Hippocampal formation (tissue), 2 donors: ENCODE results near the gene TENM4.

Source experiments
- DNase-seq, 2 donors: peaks; one replicate each; lab custom pipeline; 2025; lab: John Stamatoyannopoulos, UW

TENM4 gene

DNA sequence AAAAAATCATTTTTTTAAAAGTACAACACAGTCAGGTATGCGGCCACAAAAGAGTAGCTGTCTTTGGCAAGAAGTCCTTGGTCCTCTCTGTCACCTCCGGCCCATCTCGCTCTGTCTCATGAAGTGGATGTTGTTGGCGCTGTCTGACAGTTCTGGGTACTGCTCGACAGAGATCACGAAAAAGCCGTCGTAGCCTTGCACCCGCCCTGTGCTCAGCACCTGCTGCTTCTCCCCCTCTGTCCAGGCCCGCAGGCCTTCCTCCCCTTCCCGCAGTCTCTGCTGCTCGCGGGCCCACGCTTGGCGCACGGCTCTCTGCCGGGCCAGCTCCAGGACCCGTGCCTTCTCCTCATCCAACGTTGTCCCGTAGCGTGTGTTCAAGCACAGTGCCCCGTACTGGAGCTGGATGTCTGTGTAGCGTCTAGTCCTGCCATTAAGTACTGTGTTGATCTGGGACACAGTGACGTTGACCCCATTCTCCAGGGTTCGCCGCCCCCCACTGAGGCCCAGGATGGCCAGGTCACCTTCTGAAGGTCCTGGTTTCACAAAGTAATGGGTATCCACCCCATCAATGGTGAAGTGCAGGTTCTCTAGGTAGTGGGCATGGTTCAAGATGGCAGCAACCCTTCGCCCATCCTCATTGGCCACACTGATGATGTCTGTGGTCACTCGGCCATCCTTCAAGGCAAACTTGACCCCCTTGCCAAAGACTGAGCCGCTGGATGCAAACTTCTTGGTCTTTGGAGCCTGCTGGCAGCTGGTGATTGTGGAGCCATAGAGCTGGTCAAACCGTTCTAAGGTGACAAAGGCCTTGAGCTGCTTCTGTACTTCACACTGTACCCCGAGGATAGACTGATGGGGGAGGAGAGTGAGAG lies 782.6 kb downstream of the TENM4 start:
- DNase-seq: no peak

GRCh38 chr11:78657441-78657840 lies 783.4 kb downstream of the TENM4 start:
- no peak for DNase-seq

- DNase-seq: no peak
Observed at GRCh38 chr11:78656984-78657383, 783.8 kb downstream of the TENM4 start.

- DNase-seq: no peak
Observed at GRCh38 chr11:78656327-78656726, 784.5 kb downstream of the TENM4 start.

DNA sequence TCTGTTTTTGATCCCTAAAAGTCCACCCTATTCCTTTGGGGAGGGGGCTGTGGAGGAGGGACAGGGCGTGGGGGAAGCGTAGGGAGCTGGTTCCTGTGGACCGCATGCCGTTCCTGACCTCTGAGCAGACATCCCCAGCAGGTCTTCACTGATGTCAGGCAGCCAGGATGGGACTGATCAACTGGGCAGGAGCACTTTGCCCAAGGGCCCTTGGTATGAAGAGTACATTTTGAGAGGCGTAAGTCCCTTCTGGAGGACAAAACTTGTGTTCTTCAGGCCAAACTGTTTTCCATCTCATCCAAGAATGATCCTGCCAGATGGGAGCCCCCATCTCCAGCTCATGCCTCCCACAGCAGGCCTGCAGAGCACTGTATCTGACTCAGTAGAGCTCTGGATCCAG lies 785.3 kb downstream of the TENM4 start:
- DNase-seq: no peak

GRCh38 chr11:78654866-78655265 lies 786.0 kb downstream of the TENM4 start:
- no peak for DNase-seq

DNA sequence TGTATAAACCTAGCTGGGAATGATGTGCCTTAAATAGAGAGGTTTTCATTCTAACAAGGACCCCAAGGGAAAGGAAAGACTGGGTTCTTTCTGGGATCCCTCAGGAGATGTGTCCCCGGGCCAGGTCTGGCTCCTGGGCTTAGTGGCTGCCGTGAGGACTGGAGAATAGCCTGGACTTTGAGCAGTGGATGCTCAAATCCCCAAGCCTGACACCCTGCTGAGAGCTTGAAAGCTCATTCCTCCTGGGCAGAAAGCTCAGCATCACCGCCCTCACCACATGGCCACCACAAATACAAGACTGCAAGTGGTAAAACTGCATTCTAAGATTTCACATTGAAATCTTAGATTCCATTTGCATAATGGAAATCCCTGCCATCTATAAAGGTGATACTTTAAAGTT lies 786.8 kb downstream of the TENM4 start:
- no peak for DNase-seq

GRCh38 chr11:78653294-78653909 lies 787.4 kb downstream of the TENM4 start:
- no peak for DNase-seq

DNA sequence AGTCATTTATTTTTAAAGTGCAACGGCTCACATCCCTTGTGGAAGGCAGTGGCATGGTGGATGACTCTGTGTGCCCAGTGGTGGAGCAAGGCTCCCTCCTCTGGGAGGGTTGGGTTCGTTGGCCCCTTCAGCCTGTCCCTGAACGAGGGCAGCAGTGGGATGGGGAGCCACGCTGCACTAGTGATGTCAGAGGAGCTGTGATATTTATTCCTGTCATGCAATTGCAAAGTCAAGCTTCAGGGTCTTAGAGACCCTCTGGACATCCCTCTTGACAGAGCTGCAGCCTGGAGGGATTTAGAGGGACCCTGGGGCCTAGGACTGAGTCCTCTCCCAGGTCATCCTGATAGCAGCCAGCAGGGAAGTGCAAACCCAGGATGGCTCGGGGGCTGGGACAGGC lies 788.0 kb downstream of the TENM4 start:
- DNase-seq: no peak

DNA sequence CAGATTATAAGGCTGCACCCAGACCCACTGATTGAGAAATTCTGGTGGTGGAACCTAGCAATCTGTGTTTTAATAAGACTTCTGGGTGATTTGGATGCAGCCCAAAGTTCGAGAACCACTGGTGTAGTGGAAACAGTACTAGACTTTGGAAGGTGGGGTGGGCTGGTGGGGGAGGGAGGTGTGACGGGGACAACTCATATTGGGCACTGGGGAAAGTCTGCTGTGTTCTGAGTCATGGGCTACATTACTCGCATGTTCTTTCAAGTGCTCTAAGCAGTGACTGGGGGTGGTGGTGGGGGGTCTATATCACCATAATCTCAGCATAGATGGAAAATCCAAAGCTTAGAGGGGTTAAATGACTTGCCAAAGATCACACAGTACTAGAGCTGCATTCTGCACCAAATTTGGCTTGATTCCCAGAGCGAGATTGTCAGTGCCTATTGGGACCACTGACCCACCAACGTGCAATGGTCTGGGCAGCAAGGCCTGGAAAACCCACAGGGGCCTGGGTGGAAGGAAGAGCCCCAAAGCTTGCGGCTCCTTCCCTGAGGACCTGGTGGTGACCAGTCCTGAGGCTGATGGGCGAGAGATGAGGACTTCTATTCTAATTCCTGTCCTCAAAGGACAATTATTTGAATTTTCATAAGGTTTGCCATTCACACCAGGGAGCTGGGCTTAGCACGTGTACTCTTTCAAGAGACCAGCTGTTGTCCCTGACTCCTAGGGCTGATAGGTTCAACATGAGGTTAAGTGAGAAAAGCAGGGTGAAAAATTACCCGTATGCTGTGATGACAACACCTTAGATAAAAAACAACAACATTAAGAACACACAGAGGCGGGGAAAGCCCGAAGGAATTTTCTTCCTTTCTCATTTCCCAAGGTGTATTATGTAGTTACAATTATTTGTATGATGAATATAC lies 788.6 kb downstream of the TENM4 start:
- DNase-seq: no peak

DNA sequence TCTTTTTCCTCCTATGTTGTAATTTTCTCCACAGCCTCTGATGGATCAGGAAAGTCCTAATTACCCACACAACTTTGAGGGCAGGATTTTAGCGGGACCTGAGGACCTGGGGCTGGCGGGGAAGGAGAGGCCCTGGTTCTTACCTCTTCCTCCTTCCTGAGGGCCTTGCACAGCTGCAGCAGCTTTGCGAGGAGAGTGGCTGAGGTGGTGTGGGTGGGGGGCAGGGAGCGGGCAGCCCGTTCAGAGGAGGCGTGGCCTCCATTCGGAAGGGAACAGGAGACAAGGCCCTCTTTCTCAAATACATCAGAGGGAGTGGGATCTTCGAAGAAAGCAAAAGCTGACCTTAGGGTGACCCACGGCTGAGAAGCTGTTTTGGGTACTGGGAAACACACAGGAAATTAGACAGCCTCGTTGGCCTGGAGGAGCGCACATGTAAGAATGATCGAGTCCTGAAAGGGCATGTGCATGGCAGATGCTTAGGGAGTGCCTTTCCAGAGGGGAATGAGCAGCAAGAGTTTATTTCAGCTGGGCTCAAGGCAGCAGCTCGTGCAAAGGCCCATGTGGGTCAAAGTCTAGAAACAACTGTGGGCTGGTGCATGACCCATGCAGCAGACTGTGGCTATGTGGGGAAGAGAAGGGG lies 789.6 kb downstream of the TENM4 start:
- no peak for DNase-seq

DNA sequence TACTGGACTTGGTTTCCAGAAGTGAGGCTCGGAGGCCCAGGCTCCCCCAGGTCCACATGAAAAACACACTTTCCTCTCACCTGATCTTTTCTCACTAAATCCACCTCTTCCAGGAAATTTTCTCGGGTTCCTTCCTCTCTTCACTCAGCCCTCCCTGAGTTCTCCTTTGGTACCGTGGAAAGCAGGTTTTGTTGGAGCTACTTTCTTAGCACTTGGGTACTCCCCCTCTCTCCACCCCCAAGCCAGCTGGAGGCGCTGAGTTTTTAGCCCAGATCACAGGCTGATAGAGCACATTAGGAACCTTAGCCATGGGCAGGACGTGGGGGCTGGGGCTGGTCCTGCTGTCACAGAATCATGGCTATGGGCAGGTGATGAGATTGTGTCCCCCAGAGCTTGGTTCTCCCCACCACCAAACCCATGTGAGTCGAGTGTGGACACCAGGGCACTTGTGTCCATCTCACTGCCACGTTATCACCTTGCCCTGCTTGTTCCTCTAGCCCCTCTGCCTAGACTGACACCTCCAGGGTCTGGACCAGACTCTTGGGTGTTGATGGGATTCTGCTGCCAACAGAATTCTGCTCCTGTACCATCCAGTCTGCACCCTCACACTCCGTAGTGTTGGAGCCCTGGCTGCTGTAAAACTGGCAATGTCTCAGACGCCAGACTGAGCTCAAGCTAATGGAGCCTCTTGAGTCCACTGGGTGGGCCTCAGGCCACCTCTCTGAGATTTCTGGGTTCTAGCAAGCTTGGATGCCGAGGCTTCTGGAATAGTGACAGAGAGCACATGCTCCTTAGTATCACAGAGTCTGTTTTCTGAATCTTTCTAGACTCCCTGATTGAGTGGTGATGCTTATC lies 791.2 kb downstream of the TENM4 start:
- DNase-seq: no peak

GRCh38 chr11:78647986-78648875 lies 792.6 kb downstream of the TENM4 start:
- no peak for DNase-seq

GRCh38 chr11:78647266-78647915 lies 793.4 kb downstream of the TENM4 start:
- DNase-seq: no peak

GRCh38 chr11:78646564-78647185 lies 794.2 kb downstream of the TENM4 start:
- DNase-seq: no peak

- DNase-seq: peak; percentile 56 to 80
Observed at GRCh38 chr11:78645226-78646202, 795.3 kb downstream of the TENM4 start.

DNA sequence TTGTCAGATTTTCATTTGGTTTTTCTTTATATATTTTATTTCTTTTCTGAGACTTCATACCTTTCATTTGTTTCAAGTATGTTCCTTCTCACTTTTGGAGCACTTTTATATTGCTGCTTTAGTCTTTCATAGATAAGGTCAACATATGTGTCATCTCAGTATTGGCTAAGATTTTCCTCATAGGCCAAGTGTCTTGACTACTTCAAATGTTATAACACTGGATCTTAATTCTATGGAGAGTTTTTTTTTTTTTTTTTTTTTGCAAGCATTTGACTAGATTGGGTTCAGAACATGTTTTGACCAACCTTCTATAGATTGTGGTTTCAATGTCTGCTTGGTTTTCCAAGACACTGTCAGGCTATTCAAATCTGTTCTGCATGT lies 797.2 kb downstream of the TENM4 start:
- DNase-seq: no peak
